Activated CD8-positive, alpha-beta memory T cell treated with anti-CD3 and anti-CD28 coated beads, Interleukin-2, amount 50 U/mL, for 48 hours (primary cell): Measurements from ENCODE around the gene TMEM271.

Source experiments
- DNase-seq: peaks from one replicate; pipeline ENCODE4 v3.0.0-alpha.2; 2020

TMEM271 gene, protein sequence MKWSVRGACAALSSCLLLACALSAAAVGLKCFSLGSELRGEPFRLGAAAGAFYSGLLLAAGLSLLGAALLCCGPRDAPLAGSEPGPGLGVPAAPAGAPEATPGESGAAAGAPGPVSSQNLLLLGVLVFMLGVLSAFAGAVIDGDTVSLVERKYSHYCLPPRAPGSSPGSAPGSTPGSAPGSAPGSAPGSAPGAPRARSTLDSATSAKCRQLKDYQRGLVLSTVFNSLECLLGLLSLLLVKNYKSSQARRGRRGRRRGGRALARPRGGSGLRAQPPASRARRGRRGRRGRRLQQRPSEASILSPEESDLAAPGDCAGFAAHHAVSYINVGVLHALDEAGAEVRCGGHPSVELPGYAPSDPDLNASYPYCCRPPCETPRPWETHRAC

DNA sequence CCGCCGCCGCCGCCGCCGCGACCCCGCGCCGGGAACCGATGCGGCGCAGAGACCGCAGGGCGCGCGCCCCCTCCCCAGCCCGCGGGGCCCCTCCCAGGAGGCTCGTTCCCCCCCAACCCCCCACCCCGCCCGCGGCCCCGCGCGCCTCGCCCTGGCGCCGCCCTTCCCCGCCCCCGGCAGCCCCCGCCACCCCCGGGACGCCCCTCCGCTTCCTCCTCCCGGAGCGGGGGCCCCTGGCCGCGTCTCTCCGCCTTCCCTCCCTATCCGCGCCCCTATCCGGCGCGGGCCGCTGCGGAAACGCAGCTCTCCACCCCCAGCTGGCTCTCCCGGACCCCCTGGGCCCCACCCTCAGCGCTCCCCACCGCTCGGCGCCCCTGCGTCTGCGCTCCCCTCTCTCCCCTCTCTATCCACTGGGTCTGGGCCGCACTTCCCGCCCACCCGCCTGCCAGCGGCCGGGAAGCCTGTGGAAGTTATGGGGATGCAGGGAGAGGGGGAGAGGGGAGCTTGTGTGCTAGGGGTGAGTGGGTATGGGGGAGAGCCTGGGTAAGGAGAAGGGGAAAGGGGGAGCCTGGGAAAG, at the start of gene TMEM271:
Gene TMEM271, minus strand, starts transcription at position 51 of the 577 bp plus-strand sequence. CDS start 233 bp downstream, outside the sequence.
- no peak for DNase-seq

DNA sequence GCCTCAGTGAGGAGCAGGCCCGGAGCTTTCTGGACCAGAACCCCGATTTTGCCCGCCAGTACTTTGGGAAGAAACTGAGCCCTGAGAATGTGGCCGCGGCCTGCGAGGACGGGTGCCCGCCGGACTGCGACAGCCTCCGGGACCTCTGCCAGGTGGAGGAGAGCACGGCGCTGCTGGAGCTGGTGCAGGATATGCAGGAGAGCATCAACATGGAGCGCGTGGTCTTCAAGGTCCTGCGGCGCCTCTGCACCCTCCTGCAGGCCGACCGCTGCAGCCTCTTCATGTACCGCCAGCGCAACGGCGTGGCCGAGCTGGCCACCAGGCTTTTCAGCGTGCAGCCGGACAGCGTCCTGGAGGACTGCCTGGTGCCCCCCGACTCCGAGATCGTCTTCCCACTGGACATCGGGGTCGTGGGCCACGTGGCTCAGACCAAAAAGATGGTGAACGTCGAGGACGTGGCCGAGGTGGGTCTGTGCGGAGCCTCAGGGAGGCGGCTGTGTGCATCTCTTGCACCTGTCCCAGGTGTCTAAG, 49.6 kb upstream of the TMEM271 start:
- DNase-seq = no peak

GRCh38 chr4:624705-625590, 48.9 kb upstream of the TMEM271 start, which contains the start of gene PDE6B:
Gene PDE6B (plus strand): TSS chr4:625573. CDS start chr4:625627, 54 bp downstream.
- no peak for DNase-seq

GRCh38 chr4:623914-624566, 47.9 kb upstream of the TMEM271 start:
- no peak for DNase-seq

DNA sequence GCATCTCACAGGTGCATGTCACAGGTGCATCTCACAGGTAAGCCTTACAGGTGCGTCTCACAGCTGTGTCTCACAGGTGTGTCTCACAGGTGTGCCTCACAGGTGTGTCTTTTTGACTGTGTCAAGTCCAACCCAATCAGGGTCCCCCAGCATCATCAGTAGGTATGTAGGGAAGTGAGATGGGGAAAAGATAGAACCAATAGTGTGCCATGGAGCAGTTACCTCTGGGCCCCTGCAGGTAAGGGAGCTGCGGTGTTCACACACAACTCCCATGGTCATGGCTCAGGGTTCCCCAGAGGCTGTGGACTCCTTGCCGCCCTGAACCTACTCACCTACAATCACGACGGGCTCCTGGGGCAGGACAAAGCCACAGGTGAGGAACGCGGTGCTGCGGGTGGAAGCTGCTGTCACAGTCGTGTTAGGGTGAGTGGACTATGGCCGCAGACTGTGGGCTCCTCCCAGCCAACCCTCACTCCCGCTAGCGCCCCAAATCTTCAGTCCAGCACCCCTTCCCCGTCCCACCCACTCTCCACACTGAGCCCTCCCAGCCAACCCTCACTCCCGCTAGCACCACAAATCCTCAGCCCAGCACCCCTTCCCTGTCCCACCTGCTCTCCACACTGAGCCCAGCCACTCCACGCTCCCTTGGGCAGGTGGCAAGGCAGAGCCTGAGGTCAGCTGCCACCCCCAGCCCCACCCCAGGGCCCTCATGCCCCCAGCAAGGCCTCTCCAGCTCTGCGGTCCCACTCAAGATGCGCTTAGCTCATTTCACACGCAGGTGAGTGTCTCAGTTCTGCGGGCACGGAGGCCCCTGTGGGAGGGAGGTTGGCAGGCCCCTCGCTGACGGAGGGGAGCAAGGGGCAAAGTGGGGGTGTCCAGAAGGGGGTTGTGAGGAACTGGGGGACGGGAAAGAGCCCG, 47.2 kb upstream of the TMEM271 start:
- no peak for DNase-seq

GRCh38 chr4:622071-622995, 46.2 kb upstream of the TMEM271 start:
- DNase-seq = no peak

GRCh38 chr4:621296-622070, 45.4 kb upstream of the TMEM271 start:
- DNase-seq = peak; percentile 15

GRCh38 chr4:620851-621261, 44.8 kb upstream of the TMEM271 start:
- DNase-seq = peak; percentile 35

DNA sequence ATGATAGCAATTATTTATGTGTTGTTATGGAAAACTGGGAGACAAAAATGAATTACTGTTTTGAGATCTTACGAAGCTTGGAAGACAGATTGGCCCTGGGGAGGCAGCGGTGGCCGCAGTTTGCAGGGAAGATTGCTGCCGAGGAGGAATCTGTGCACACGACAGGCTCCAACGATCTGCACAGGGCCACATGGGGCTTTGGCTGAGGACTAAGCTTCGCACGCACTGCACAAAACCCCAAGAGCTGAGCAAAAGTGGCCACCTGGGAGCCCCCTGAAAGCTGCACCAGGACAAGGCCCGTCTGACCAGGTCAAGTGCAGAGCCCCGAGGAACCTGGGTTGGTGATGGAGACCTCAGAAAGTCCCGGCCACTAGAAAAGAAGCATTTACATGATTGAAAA, 44.1 kb upstream of the TMEM271 start:
- DNase-seq = peak; percentile 18

DNA sequence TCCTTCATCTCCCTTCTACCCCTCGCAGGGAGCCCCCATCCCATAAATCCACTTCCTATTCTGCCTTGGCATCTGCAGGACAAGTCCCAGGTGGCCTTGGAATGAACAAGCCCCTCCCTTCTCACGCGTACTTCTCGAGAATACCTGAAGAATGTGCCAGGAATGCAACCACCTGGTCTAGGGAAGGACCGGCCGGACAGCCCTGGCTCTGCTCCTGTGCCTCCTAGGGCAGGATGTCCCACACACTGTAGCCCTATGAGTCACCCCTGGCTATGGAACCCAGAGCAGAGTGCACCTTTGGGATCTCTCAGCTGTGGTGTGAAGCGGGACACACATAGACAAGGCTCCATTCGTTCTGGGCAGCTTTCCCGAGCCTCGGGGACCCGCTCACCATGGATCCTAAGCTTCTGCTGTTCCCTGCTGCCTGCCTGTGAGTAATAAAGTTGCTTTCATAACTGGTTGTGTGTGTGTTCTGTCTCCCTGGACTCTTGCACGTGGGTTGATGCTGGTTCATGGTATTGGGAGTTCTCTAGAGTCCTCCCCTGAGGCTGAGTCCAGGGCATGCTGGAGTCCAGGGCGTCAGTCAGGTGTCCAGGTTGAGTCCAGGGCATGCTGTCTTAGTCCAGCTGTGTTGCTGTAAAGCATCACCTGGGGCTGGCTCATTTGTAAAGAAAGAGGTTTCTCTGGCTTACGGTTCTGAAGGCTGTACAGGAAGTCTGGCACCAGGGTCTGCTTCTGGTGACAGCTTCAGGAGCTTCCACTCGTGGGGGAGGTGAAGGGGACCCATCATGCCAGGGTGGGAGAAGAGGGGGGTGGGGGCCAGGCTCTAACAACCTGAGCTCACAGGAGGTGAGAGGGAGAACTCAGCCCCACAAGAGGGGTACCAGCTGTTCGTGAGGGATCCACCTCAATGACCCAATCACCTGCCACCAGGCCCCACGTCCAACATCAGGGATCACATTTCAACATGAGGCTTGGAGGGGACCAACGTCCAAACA, 41.8 kb upstream of the TMEM271 start:
- peak; percentile 37 for DNase-seq

GRCh38 chr4:616911-617643, 41.0 kb upstream of the TMEM271 start:
- peak; percentile 13 for DNase-seq

GRCh38 chr4:616091-616490, 40.0 kb upstream of the TMEM271 start:
- DNase-seq = no peak

DNA sequence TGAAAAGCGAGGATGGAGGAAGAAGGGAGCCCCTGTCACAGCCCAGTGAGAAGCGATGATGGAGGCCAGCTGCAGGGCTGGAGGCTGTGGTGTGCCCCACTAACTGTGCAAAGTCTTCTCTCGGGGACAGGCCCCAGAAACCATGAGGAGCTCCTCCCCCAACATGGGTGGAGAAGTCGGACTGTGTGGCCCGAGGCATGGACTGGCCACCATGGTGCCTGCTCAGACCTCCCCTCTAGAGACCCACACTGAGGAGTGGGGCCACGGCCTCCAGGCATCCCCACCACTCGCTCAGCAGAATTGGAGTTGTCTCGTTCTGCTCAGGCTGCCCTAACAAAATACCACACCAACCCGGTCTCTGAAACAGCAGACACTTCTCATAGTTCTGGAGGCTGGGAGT, 37.0 kb upstream of the TMEM271 start:
- DNase-seq = peak; percentile 35

- DNase-seq = peak; percentile 40
These were observed 36.6 kb upstream of the TMEM271 start for GRCh38 chr4:612749-613125.

- DNase-seq = peak; percentile 37
These were observed 36.1 kb upstream of the TMEM271 start for GRCh38 chr4:612052-612748.

DNA sequence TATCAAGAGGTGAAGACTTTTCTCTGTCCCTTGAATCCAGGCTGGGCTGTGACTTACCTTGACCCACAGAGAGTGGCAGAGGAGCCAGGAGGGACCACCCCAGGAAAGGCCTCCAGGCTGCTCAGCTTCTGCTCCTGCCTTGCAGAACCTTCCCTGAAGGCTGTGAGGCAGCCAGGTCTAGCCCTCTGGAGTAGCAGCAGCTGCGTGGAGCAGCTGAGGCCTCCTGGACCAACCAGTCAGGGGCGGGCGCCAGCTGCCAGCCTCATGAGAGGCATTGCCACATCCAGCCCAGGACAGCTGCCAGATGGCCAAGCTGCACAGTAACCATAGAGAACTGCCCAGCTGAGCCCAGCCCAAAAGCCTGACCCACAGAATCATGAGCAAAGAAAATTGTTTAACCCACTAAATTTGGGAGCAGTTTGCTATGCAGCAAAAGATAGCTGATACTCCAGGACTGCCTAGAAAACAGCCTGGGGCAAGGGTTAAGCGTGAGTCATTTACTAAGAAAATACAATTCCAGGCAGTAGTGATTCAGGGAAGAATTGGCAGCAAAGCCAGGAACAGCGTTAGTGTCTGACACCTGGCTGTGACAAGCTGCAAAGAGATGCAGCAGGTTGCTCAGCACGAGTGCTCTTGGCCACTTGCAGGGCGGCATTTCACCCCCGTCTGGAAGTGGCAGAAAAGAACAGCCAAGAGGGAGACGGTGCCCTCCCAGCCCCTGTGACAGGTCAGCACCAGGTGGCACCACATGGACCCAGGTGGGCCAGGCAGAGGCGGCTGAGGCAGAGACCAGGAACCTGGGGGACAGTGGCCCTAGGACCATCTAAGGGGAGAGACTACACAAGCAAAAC, 34.5 kb upstream of the TMEM271 start:
- peak; percentile 43 for DNase-seq
